Transverse colon (tissue), 4 donors: ENCODE data around the gene CIAO1. TPM values are rescaled to one million over a fixed set of nuclear protein-coding genes. Genes with fewer than 3 reads are reported as not detected.

ENCODE experiments used
- DNase-seq: peaks from one replicate; pipeline ENCODE4 v3.0.0-alpha.2; 2019
- H3K27ac ChIP-seq, 4 donors: fragments of 200-600 bp; sonication (generic); 2 replicates each; pipeline ENCODE4 v1.5.1; 2016 to 2018; ENCODE audit warnings: inconsistent platforms in 4 of 4
- H3K27me3 ChIP-seq: fragments of 200-600 bp; sonication (generic); 2 replicates; pipeline ENCODE4 v1.5.1; 2017; ENCODE audit warnings: inconsistent platforms
- H3K36me3 ChIP-seq, 4 donors: fragments of 200-600 bp; sonication (generic); 2 replicates each; pipeline ENCODE4 v1.5.1; 2017 to 2019; ENCODE audit warnings: inconsistent platforms in 4 of 4
- H3K4me1 ChIP-seq, 4 donors: fragments of 200-600 bp; sonication (generic); 2 replicates each; pipeline ENCODE4 v1.5.1; 2017 to 2020; ENCODE audit warnings: inconsistent platforms in 4 of 4
- H3K4me3 ChIP-seq, 4 donors: fragments of 200-600 bp; sonication (generic); 1 replicate in 1 of 4; 2 replicates in 3 of 4; pipeline versions ENCODE4 v1.5.1 to v1.6.1; 2017 to 2019; ENCODE audit warnings: inconsistent platforms in 4 of 4
- H3K9me3 ChIP-seq, 2 donors: fragments of 200-600 bp; sonication (generic); 2 replicates each; pipeline ENCODE4 v1.5.1; 2017 to 2019; ENCODE audit warnings: inconsistent platforms in 2 of 2
- CTCF ChIP-seq, 5 experiments: fragments of 200-600 bp in 3 of 5; fragments of 450-650 bp in 2 of 5; sonication (generic) in 3 of 5; IDR thresholded peaks; 1 replicate in 2 of 5; 2 replicates in 3 of 5; pipeline ENCODE4 v1.5.1; 2016 to 2017; ENCODE audit warnings: antibody characterized with exemption in 5 of 5, inconsistent platforms in 3 of 5, mild to moderate bottlenecking in 2 of 5, moderate library complexity in 1 of 5
- EP300 ChIP-seq: sonication (generic); formaldehyde crosslinking; IDR thresholded peaks from one replicate; pipeline ENCODE4 v1.6.1; 2017; ENCODE audit warnings: antibody characterized with exemption, low read depth
- POLR2A ChIP-seq: fragments of 450-650 bp; IDR thresholded peaks from one replicate; pipeline ENCODE4 v1.6.1; 2016; ENCODE audit warnings: antibody characterized with exemption, mild to moderate bottlenecking, moderate library complexity
- POLR2AphosphoS5 ChIP-seq, 3 donors: sonication (generic); formaldehyde crosslinking; IDR thresholded peaks; one replicate each; pipeline ENCODE4 v1.6.1; 2016; ENCODE audit warnings: antibody characterized with exemption in 3 of 3
- WGBS, 2 donors: methylation state at CpG; one replicate each; pipeline ENCODE4 v1.1.5; 2018; ENCODE audit warnings: low coverage in 1 of 2; 5-methylcytosine and 5-hydroxymethylcytosine counted together
- in situ Hi-C, 4 donors: fragments of 200-750 bp; cut with MboI; loops; one replicate each; pipeline versions ENCODE4 v1.15.0 to v1.15.1; 2017; ENCODE audit warnings: low sequenced_read_pairs in 3 of 4, low pct_ligation_motif_present in 1 of 4, low pct_unique_long_range_greater_than_20kb in 1 of 4
- intact Hi-C: fragments of 100-400 bp; cut with DNase I; formaldehyde crosslinking; loops from one replicate; pipeline ENCODE4 v1.15.1; 2023; ENCODE audit warnings: low total_unique reads
- total RNA-seq, 4 donors: library from RNA; depleted of rRNA; stranded (reverse); fragments of >200 nt; gene quantifications; one replicate each; pipeline ENCODE4 v1.1.0, GENCODE V29; 2016

Gene CIAO1
- total RNA-seq, 4 donors from 2014 or later: 114 to 220 (median 143) TPM

- H3K4me3 ChIP-seq: no peak overlapping the region
- H3K27me3 ChIP-seq: no peaks in the 10 kb centered on the region
- intact Hi-C loops: no loop called here
- H3K27ac ChIP-seq: peak overlapping the region in 1 of 4 donors; percentile 41
- in situ Hi-C loops: loop anchor here in 1 of 4 donors (25.0 kb wide), 1 partner anchor 240 kb away; no protein-coding TSS in a partner anchor
- peak; percentile 27 for DNase-seq
- no peaks in the 10 kb centered on the region for H3K9me3 ChIP-seq
- peak in 1 of 3 donors; percentile 10 for TF ChIP-seq POLR2AphosphoS5 (IDR thresholded peaks at IDR 0.05)
- no peak for TF ChIP-seq POLR2A
- WGBS, 2 donors: 68 to 71% methylated on average over 4 to 6 of the region's 6 CpGs
- peaks cover 0 to 41% (median 12%) of the 10 kb centered on the region in 4 donors for H3K36me3 ChIP-seq
- H3K4me1 ChIP-seq: peaks cover 0 to 5% (median 1%) of the 10 kb centered on the region in 4 donors
Measured at GRCh38 chr2:96251721-96252292, 14.2 kb upstream of the CIAO1 start.

GRCh38 chr2:96252526-96252925 lies 13.5 kb upstream of the CIAO1 start:
- intact Hi-C loops: no loop called here
- no peak overlapping the region for H3K4me3 ChIP-seq
- in situ Hi-C loops: loop anchor here in 1 of 4 donors (25.0 kb wide), 1 partner anchor 240 kb away; no protein-coding TSS in a partner anchor
- TF ChIP-seq CTCF (IDR thresholded peaks at IDR 0.05) (no peak), POLR2A (no peak), EP300 (no peak), POLR2AphosphoS5 (IDR thresholded peaks at IDR 0.05) (no peak)
- H3K36me3 ChIP-seq: peaks cover 0 to 41% (median 12%) of the 10 kb centered on the region in 4 donors
- H3K9me3 ChIP-seq: no peaks in the 10 kb centered on the region
- DNase-seq: no peak
- no peak overlapping the region for H3K27ac ChIP-seq
- WGBS, 2 donors: 92% methylated on average over 8 of the region's 8 CpGs; no CpG with 5 or more reads in 1 of the 2 donors
- H3K27me3 ChIP-seq: no peaks in the 10 kb centered on the region
- peaks cover 0 to 12% (median 2%) of the 10 kb centered on the region in 4 donors for H3K4me1 ChIP-seq

GRCh38 chr2:96253006-96253405 lies 13.0 kb upstream of the CIAO1 start:
- in situ Hi-C loops (loop anchor here in 1 of 4 donors (25.0 kb wide), 1 partner anchor 241 kb away; no protein-coding TSS in a partner anchor), intact Hi-C loops (no loop called here)
- peaks cover 0 to 41% (median 12%) of the 10 kb centered on the region in 4 donors for H3K36me3 ChIP-seq
- H3K4me3 ChIP-seq: no peak overlapping the region
- 35 to 50% methylated on average over 3 to 7 of the region's 7 CpGs for WGBS, 2 donors
- peaks cover under 1 to 16% (median 5%) of the 10 kb centered on the region in 4 donors for H3K4me1 ChIP-seq
- TF ChIP-seq POLR2A (no peak), POLR2AphosphoS5 (IDR thresholded peaks at IDR 0.05) (no peak), EP300 (no peak), CTCF (IDR thresholded peaks at IDR 0.05) (no peak)
- no peak for DNase-seq
- no peaks in the 10 kb centered on the region for H3K9me3 ChIP-seq
- no peaks in the 10 kb centered on the region for H3K27me3 ChIP-seq
- H3K27ac ChIP-seq: no peak overlapping the region

GRCh38 chr2:96254571-96254970 lies 11.5 kb upstream of the CIAO1 start:
- peak overlapping the region in 2 of 4 donors; percentile 9 to 37 for H3K27ac ChIP-seq
- H3K9me3 ChIP-seq: no peaks in the 10 kb centered on the region
- no peak overlapping the region for H3K4me3 ChIP-seq
- H3K27me3 ChIP-seq: no peaks in the 10 kb centered on the region
- peaks cover 0 to 41% (median 12%) of the 10 kb centered on the region in 4 donors for H3K36me3 ChIP-seq
- TF ChIP-seq CTCF (IDR thresholded peaks at IDR 0.05): no peak
- TF ChIP-seq EP300: no peak
- no peak for TF ChIP-seq POLR2AphosphoS5 (IDR thresholded peaks at IDR 0.05)
- no peak for TF ChIP-seq POLR2A
- intact Hi-C loops (no loop called here), in situ Hi-C loops (loop anchor here in 1 of 4 donors (25.0 kb wide), 1 partner anchor 242 kb away; no protein-coding TSS in a partner anchor)
- DNase-seq: no peak
- WGBS, 2 donors: 92 to 100% methylated on average over 1 to 11 of the region's 11 CpGs
- peaks cover 11 to 32% (median 19%) of the 10 kb centered on the region in 4 donors for H3K4me1 ChIP-seq
